Activated T-cell treated with anti-CD3 and anti-CD28 coated beads, Interleukin-2, amount 50 U/mL, for 24 hours (primary cell): ENCODE data around the gene QRFPR.

ENCODE experiments used
- DNase-seq: peaks from one replicate; pipeline ENCODE4 v3.0.0-alpha.2; 2020
- H3K27ac Mint-ChIP-seq: 2 replicates; pipeline ENCODE4 v1.8.0; 2020; ENCODE audit warnings: mild to moderate bottlenecking, mixed read lengths
- H3K27me3 Mint-ChIP-seq: 2 replicates; pipeline ENCODE4 v1.8.0; 2020; ENCODE audit warnings: mixed read lengths
- H3K36me3 Mint-ChIP-seq: 2 replicates; pipeline ENCODE4 v1.8.0; 2020; ENCODE audit warnings: low read depth, mixed read lengths
- H3K4me1 Mint-ChIP-seq: 2 replicates; pipeline ENCODE4 v1.8.0; 2020; ENCODE audit warnings: low read depth, mixed read lengths
- H3K4me3 Mint-ChIP-seq: 2 replicates; pipeline ENCODE4 v1.8.0; 2020; ENCODE audit warnings: mild to moderate bottlenecking, moderate library complexity, mixed read lengths
- H3K9me3 Mint-ChIP-seq: 2 replicates; pipeline ENCODE4 v1.8.0; 2020; ENCODE audit warnings: mixed read lengths

QRFPR gene

GRCh38 chr4:121373841-121374240 lies 7.0 kb downstream of the QRFPR start:
- DNase-seq = no peak
- Mint-ChIP-seq H3K27me3 (peaks cover 31% of the 10 kb centered on the region), H3K4me3 (no peak overlapping the region), H3K27ac (no peak overlapping the region), H3K4me1 (peaks cover 3% of the 10 kb centered on the region), H3K36me3 (no peaks in the 10 kb centered on the region), H3K9me3 (no peaks in the 10 kb centered on the region)

DNA sequence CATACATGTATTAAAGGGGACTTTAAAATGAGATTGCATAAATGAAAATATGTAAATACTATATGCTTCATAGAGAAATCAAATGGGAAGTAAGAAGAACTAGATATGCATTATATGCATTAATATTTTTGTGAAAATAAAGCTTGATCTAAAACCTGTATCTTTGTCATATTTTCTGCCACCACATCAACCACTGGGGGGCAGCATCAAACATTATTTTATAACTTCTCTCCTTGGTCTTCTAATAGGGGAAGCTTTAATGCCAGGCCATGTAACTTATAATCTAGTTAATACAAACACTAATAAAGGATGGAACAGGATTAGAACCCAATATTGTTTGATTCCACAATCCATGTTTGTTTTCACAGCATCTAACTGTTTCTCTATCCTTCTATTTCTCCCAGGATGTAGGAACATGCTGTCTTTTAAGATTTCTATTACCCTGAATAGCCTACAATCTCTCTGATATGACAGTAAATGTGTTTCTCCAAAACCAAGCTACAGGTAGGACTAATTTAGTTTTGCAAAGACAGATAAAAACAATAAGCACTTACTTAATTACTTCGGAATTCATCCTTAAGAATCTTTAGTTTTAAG lies 10.0 kb downstream of the QRFPR start:
- peak; percentile 36 for DNase-seq
- H3K4me3 Mint-ChIP-seq = no peak overlapping the region

GRCh38 chr4:121360495-121360894 lies 20.3 kb downstream of the QRFPR start:
- H3K9me3 Mint-ChIP-seq = no peaks in the 10 kb centered on the region
- no peak overlapping the region for H3K4me3 Mint-ChIP-seq

More for the DNA sequence above, 10.0 kb downstream of the QRFPR start:
- Mint-ChIP-seq H3K27me3 (peaks cover 15% of the 10 kb centered on the region), H3K9me3 (no peaks in the 10 kb centered on the region), H3K36me3 (no peaks in the 10 kb centered on the region), H3K27ac (no peak overlapping the region), H3K4me1 (peaks cover 3% of the 10 kb centered on the region)

GRCh38 chr4:121358473-121358872 lies 22.3 kb downstream of the QRFPR start:
- Mint-ChIP-seq H3K9me3 (peaks cover 16% of the 10 kb centered on the region), H3K27me3 (peaks cover 34% of the 10 kb centered on the region), H3K27ac (no peak overlapping the region), H3K36me3 (no peaks in the 10 kb centered on the region), H3K4me3 (no peak overlapping the region), H3K4me1 (peaks cover 1% of the 10 kb centered on the region)
- DNase-seq = no peak

More at GRCh38 chr4:121360495-121360894, 20.3 kb downstream of the QRFPR start:
- Mint-ChIP-seq H3K4me1 (peaks cover 1% of the 10 kb centered on the region), H3K27me3 (peaks cover 16% of the 10 kb centered on the region), H3K27ac (no peak overlapping the region), H3K36me3 (no peaks in the 10 kb centered on the region)
- DNase-seq = no peak

DNA sequence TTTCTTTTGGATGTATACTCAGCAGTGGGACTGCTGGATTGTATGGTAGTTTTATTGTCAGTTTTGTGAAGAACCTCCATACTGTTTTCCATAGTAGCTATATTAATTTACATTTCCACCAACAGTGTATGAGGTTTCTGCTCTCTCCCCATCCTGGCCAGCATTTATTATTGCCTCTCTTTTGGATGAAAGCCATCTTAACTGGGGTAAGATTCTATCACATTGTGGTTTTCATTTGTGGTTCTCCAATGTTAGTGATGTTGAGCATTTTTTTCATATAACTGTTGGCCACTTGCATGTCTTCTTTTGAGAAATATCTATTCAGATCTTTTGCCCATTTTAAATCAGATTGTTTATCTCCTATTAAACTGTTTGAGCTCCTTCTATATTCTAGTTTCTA lies 27.6 kb downstream of the QRFPR start:
- no peak overlapping the region for H3K4me3 Mint-ChIP-seq
- no peak for DNase-seq
- no peaks in the 10 kb centered on the region for H3K36me3 Mint-ChIP-seq
- H3K27ac Mint-ChIP-seq = no peak overlapping the region
- peaks cover 17% of the 10 kb centered on the region for H3K9me3 Mint-ChIP-seq
- peaks cover 46% of the 10 kb centered on the region for H3K27me3 Mint-ChIP-seq
- H3K4me1 Mint-ChIP-seq = no peaks in the 10 kb centered on the region

- no peak overlapping the region for H3K4me3 Mint-ChIP-seq
- H3K36me3 Mint-ChIP-seq = no peaks in the 10 kb centered on the region
- DNase-seq = no peak
- H3K9me3 Mint-ChIP-seq = no peaks in the 10 kb centered on the region
- no peak overlapping the region for H3K27ac Mint-ChIP-seq
- H3K4me1 Mint-ChIP-seq = no peaks in the 10 kb centered on the region
- peaks cover 14% of the 10 kb centered on the region for H3K27me3 Mint-ChIP-seq
These were observed 36.7 kb downstream of the QRFPR start for GRCh38 chr4:121344098-121344497.

DNA sequence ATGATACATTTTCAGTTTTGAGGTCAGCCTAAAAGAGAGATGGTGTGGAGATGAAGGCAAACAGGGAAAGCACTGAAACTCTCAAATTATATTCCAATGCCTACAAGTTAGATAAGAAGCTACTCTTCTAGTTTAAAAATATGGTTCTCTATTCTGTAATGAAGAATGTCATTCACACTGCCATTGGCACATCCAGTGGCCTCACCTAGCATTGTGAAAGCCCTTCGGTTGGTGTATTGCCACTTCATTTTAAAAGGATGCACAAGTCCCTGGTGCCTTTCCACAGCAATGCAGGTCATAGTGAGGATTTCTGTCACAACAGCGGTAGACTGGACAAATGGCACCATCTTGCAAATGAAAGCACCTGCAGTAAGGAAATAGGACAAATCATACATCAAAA lies 40.6 kb downstream of the QRFPR start:
- no peak overlapping the region for H3K4me3 Mint-ChIP-seq

GRCh38 chr4:121339824-121340223 lies 41.0 kb downstream of the QRFPR start:
- no peak overlapping the region for H3K4me3 Mint-ChIP-seq

More for the DNA sequence above, 40.6 kb downstream of the QRFPR start:
- Mint-ChIP-seq H3K9me3 (no peaks in the 10 kb centered on the region), H3K36me3 (no peaks in the 10 kb centered on the region), H3K27ac (no peak overlapping the region), H3K27me3 (peaks cover 7% of the 10 kb centered on the region), H3K4me1 (no peaks in the 10 kb centered on the region)
- DNase-seq = no peak

DNA sequence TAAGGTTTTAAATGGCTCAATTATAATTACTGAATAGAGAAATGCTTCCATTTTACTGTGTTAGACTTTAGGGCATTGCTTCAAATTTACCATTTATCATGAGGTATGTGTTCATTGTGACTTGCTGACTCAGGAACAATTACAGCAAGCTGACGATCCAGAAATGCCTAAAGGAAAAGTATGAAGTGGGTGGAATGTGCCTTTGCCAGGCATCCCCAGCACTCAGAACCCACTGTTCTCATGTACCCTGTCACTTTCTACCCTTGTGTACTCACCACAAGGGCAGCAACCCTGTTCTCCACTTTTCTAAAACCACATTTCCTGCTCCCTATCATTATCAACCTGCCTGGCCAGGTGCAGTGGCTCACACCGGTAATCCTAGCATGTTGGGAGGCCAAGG lies 41.5 kb downstream of the QRFPR start:
- Mint-ChIP-seq H3K4me3 (no peak overlapping the region), H3K36me3 (no peaks in the 10 kb centered on the region), H3K27me3 (peaks cover 3% of the 10 kb centered on the region), H3K27ac (no peak overlapping the region), H3K9me3 (no peaks in the 10 kb centered on the region), H3K4me1 (no peaks in the 10 kb centered on the region)
- no peak for DNase-seq

More at GRCh38 chr4:121339824-121340223, 41.0 kb downstream of the QRFPR start:
- Mint-ChIP-seq H3K9me3 (no peaks in the 10 kb centered on the region), H3K4me1 (no peaks in the 10 kb centered on the region), H3K27me3 (peaks cover 4% of the 10 kb centered on the region), H3K36me3 (no peaks in the 10 kb centered on the region), H3K27ac (no peak overlapping the region)
- DNase-seq = no peak

DNA sequence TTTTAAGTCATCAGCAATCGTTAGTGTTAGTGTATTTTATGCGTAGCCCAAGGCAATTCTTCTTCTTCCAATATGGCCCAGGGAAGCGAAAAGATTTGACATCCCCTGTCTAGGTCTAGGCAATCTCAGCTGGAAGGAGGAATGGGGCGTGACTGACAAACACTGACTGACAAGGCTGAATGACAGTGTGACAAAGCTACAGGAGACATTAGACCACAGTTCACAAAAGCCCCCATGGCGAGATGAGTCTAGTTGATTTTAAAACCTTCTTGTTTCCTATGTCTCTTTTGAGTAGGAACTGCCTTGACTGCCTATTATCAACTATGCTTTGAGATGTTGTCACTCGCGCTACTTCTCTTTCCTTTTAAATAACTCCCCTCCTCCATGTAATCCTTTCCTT lies 42.3 kb downstream of the QRFPR start:
- no peak overlapping the region for H3K27ac Mint-ChIP-seq
- H3K9me3 Mint-ChIP-seq = no peaks in the 10 kb centered on the region
- no peaks in the 10 kb centered on the region for H3K4me1 Mint-ChIP-seq
- H3K27me3 Mint-ChIP-seq = peaks cover 8% of the 10 kb centered on the region
- H3K4me3 Mint-ChIP-seq = no peak overlapping the region
- no peaks in the 10 kb centered on the region for H3K36me3 Mint-ChIP-seq
- DNase-seq = no peak

DNA sequence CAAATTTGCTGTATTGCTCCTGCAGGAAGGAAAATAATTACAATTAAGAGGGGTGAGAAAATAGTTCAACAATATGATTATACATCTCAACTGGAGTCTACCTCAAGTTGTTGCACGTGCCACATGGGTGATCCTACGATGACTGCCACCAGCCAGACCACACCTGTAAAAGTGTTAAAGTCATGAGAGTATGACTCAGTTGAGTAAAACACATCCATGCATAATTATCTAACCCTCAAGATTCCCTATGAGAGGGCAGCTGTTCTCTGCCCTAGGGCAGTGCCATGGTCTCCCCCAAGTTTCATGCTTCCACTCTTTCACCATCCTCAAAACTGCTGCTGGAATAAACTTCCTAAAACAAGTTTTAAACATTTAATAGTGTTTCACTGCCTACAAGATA lies 44.1 kb downstream of the QRFPR start:
- Mint-ChIP-seq H3K36me3 (no peaks in the 10 kb centered on the region), H3K4me3 (no peak overlapping the region), H3K27ac (no peak overlapping the region), H3K9me3 (no peaks in the 10 kb centered on the region), H3K4me1 (no peaks in the 10 kb centered on the region), H3K27me3 (peaks cover 13% of the 10 kb centered on the region)
- DNase-seq = no peak

- no peaks in the 10 kb centered on the region for H3K4me1 Mint-ChIP-seq
- no peak overlapping the region for H3K27ac Mint-ChIP-seq
- H3K9me3 Mint-ChIP-seq = no peaks in the 10 kb centered on the region
- H3K36me3 Mint-ChIP-seq = no peaks in the 10 kb centered on the region
- DNase-seq = no peak
- H3K27me3 Mint-ChIP-seq = peaks cover 59% of the 10 kb centered on the region
- no peak overlapping the region for H3K4me3 Mint-ChIP-seq
These were observed 50.6 kb downstream of the QRFPR start for GRCh38 chr4:121330180-121330665.

DNA sequence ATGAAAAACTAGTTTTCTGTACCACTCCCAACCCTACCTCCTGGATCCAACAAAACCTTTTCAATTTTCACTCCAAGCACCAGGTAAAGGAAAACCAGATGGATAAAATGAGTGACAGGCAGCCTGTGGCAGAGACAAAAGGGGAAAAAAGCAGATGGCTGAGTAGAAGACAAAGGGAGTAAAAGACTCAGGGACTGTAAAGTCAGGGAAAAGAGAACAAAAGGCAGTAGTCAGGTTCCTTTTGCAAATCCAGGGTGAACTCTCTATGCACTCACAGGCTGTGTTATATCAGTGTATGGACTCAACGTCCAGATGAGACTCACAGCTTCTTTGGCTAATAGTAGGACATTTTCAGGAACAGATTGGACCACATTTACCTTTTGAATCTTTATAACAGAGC lies 54.2 kb downstream of the QRFPR start:
- Mint-ChIP-seq H3K27me3 (peaks cover 50% of the 10 kb centered on the region), H3K9me3 (no peaks in the 10 kb centered on the region), H3K36me3 (no peaks in the 10 kb centered on the region), H3K4me1 (no peaks in the 10 kb centered on the region), H3K27ac (no peak overlapping the region), H3K4me3 (no peak overlapping the region)
- DNase-seq = no peak

DNA sequence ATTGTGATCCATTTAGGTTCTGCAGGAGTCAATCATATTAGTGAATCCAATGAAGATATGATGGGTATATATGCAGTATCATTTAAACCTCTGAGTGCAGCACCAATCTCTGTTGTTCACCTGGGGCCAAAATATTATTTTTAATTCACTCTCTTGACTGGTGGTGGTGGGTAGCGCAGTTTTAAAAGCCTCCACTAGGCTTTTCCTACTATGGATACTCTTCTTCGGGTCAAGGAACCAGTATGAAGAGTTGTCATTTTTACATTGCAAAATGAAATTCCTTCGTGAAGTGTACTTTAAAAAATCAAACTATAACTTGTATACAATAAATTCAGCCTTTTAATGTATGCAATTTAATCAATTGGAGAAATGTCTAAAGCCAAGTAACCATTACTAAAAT lies 56.5 kb downstream of the QRFPR start:
- Mint-ChIP-seq H3K27me3 (peaks cover 41% of the 10 kb centered on the region), H3K4me1 (no peaks in the 10 kb centered on the region), H3K27ac (no peak overlapping the region), H3K36me3 (no peaks in the 10 kb centered on the region), H3K9me3 (no peaks in the 10 kb centered on the region), H3K4me3 (no peak overlapping the region)
- DNase-seq = no peak

- Mint-ChIP-seq H3K27ac (no peak overlapping the region), H3K27me3 (peaks cover 28% of the 10 kb centered on the region), H3K9me3 (no peaks in the 10 kb centered on the region), H3K36me3 (no peaks in the 10 kb centered on the region), H3K4me1 (no peaks in the 10 kb centered on the region), H3K4me3 (no peak overlapping the region)
- DNase-seq = no peak
These were observed 59.4 kb downstream of the QRFPR start for GRCh38 chr4:121321466-121321865.

DNA sequence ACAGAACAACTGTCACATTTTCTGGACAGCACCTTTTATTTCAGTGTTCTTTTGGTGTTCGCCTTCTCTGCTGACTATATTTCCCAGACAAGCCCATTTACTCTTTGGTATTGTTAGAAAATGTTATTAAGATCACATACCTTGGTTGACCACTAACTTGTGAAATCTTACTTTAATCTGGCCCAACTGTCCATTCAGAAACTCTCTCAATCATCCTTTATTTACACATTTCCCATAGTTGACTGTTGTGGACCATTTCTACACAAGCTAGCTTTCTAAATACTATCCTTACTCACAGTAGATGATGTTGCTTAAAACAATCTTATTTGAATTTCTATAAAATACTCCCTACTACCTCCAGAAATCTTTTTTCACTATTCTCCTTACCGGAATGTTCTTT lies 64.7 kb downstream of the QRFPR start:
- Mint-ChIP-seq H3K36me3 (no peaks in the 10 kb centered on the region), H3K27ac (no peak overlapping the region)
- DNase-seq = no peak

More for the DNA sequence above, 64.7 kb downstream of the QRFPR start:
- no peak overlapping the region for H3K4me3 Mint-ChIP-seq
- no peaks in the 10 kb centered on the region for H3K9me3 Mint-ChIP-seq
- H3K4me1 Mint-ChIP-seq = no peaks in the 10 kb centered on the region
- H3K27me3 Mint-ChIP-seq = peaks cover 23% of the 10 kb centered on the region
